Calu3 (cell line): ENCODE results near the gene TRIM65. TPM values are rescaled to one million over a fixed set of nuclear protein-coding genes. Genes with fewer than 3 reads are reported as not detected.
"Not testable (repeated sequence)": the region's sequence is repeated elsewhere in the genome, so short reads cannot be mapped to it uniquely, and the experiment has no call there.

Experiments
- BruUV-seq: library from RNA; stranded (reverse); fragments of 400-500 nt; replicated peaks from 2 replicates; lab custom pipeline; 2021; lab: Mats Ljungman, UMichigan
- CTCF ChIA-PET: fragments of 300-600 bp; sonication (Branson Sonifier 250); formaldehyde crosslinking; loops from one replicate; lab custom pipeline; 2022; ENCODE audit warnings: antibody characterized with exemption; lab: Charles Lee
- DNase-seq: peaks from one replicate; pipeline ENCODE4 v3.0.0; 2022
- H3K27ac Mint-ChIP-seq: one replicate; pipeline ENCODE4 v1.8.0; 2022; ENCODE audit warnings: mixed read lengths; ENCODE audit not compliant: unreplicated experiment
- H3K27me3 Mint-ChIP-seq: one replicate; pipeline ENCODE4 v1.8.0; 2022; ENCODE audit warnings: mixed read lengths; ENCODE audit not compliant: unreplicated experiment
- H3K36me3 Mint-ChIP-seq: one replicate; pipeline ENCODE4 v1.8.0; 2022; ENCODE audit warnings: mild to moderate bottlenecking, moderate library complexity, mixed read lengths; ENCODE audit not compliant: insufficient read depth, unreplicated experiment
- H3K4me1 Mint-ChIP-seq: one replicate; pipeline ENCODE4 v1.8.0; 2022; ENCODE audit warnings: mild to moderate bottlenecking, low read depth, mixed read lengths; ENCODE audit not compliant: unreplicated experiment
- H3K4me3 Mint-ChIP-seq: one replicate; pipeline ENCODE4 v1.8.0; 2022; ENCODE audit warnings: mild to moderate bottlenecking, low read depth, moderate library complexity, mixed read lengths; ENCODE audit not compliant: unreplicated experiment
- H3K9me3 Mint-ChIP-seq: one replicate; pipeline ENCODE4 v1.8.0; 2022; ENCODE audit warnings: low read depth, mixed read lengths; ENCODE audit not compliant: unreplicated experiment
- intact Hi-C: fragments of 100-400 bp; cut with micrococcal nuclease; formaldehyde crosslinking; loops from one replicate; pipeline ENCODE4 v1.10.0; 2022; ENCODE audit not compliant: unreplicated experiment
- total RNA-seq: library from RNA; stranded (reverse); gene quantifications from 2 replicates; pipeline ENCODE4 v1.2.3, GENCODE V29; 2022
- TF ChIP-seq, protein P1 (sequence below): fragments of 200-600 bp; IDR thresholded peaks from one replicate; pipeline ENCODE4 v1.8.0; 2022; ENCODE audit warnings: antibody characterized with exemption; ENCODE audit not compliant: unreplicated experiment

The TRIM65 gene
- total RNA-seq, 1 experiment from 2014 or later = 15.4 TPM

DNA sequence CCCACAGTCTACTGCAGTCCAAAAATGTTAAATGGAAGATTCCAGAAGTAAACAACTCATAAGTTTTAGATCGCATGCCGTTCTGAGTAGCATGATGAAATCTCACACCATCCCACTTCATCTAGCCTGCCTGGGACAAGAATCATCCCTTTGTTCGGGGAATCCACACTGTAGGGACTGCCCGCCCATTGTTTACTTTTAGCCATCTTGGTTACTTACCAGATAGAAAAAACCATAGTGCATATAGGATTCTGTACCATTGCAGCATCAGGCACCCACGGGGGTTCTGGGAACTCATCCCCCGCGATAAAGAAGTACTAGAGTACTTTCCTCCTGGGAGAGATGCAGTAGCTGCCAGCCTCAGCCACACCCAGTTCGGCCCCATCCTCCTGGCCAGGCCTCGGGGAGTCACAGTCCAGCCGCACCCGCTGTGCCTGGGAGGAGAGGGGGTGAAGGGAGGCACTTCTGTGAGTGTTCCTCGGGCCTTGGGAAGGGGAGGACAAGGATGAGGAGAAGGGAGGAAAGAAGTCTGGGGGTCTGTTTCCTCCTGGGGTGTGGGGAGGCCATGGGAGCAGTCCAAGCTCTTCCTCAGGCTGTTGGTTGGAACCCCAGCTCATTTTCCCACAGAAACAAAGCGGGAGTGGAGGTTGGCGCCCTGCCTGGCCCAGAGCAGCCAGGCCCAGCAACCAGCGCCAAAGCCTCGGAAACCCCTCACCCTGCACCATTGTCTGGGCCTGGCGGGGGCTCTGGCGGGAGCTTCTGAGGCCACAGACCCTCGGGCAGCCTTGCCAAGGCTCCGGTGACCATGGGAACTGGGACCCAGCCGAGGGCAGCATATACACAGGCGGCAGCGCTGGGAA is 27.2 kb downstream of the TRIM65 start:
- Mint-ChIP-seq H3K27me3 (no peaks in the 10 kb centered on the region), H3K27ac (peak overlapping the region; percentile 74), H3K36me3 (peaks cover 26% of the 10 kb centered on the region), H3K4me3 (no peak overlapping the region), H3K4me1 (peaks cover 17% of the 10 kb centered on the region), H3K9me3 (no peaks in the 10 kb centered on the region)
- intact Hi-C loops = no loop called here
- CTCF ChIA-PET = interaction anchor here (0.6 kb wide), 1 partner anchor 399 kb away, joined by 4 read pairs; no protein-coding TSS in a partner anchor
- no TSS peak for BruUV-seq
- DNase-seq = peak; percentile 36
- TF ChIP-seq, protein P1, sequence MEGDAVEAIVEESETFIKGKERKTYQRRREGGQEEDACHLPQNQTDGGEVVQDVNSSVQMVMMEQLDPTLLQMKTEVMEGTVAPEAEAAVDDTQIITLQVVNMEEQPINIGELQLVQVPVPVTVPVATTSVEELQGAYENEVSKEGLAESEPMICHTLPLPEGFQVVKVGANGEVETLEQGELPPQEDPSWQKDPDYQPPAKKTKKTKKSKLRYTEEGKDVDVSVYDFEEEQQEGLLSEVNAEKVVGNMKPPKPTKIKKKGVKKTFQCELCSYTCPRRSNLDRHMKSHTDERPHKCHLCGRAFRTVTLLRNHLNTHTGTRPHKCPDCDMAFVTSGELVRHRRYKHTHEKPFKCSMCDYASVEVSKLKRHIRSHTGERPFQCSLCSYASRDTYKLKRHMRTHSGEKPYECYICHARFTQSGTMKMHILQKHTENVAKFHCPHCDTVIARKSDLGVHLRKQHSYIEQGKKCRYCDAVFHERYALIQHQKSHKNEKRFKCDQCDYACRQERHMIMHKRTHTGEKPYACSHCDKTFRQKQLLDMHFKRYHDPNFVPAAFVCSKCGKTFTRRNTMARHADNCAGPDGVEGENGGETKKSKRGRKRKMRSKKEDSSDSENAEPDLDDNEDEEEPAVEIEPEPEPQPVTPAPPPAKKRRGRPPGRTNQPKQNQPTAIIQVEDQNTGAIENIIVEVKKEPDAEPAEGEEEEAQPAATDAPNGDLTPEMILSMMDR = no peak

DNA sequence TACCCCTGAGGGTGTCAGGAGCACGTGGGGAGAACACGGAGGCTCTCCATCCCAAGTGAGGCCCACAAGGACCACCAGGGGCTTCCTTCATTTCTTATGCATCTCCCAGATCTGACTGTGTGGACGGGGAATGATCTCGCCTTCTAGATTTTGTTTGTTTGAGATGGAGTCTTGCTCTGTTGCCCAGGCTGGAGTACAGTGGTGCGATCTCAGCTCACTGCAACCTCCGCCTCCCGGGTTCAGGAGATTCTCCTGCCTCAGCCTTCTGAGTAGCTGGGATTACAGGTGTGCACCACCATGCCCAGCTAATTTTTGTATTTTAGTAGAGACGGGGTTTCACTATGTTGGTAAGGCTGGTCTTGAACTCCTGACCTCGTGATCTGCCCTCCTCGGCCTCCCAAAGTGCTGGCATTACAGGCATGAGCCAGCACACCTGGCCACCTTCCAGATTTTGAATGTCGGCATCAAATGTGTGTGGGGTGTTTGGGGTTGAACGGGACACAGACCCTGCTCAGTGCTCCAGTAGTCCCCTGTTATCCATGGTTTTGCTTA is 27.9 kb downstream of the TRIM65 start:
- H3K4me1 Mint-ChIP-seq = peaks cover 17% of the 10 kb centered on the region
- CTCF ChIA-PET = not testable (repeated sequence)

DNA sequence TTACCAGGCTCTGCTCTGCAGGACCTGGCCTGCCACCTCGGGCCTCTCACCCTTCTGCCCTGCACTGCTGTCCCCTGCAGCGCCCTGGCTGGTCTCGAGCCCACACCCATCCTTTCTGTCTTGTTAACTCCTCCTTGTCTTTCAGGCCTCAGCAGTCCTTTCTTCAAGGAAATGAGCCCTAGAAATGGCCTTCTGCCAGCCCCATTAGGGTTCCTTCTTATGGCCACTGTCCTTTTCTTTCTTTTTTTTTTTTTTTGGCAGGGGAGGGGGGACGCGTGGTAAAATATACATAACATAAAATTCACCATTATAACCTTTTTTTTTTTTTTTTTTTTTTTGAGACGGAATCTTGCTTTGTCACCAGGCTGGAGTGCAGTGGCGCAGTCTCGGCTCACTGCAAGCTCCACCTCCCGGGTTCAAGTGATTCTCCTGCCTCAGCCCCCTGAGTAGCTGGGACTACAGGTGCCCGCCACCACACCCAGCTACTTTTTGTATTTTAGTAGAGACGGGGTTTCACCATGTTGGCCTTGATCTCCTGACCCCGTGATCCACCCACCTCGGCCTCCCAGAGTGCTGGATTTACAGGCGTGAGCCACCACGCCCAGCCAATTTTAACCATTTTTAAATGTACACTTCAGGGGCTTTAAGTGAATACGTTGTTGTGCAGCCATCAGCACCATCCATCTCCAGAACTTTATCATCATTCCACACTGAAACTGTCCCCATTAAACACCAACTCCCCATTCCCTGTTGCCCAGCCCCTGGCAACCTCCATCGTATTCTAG is 31.2 kb downstream of the TRIM65 start:
- peaks cover 14% of the 10 kb centered on the region for H3K4me1 Mint-ChIP-seq
- BruUV-seq, H3K9me3 Mint-ChIP-seq, CTCF ChIA-PET, H3K27me3 Mint-ChIP-seq, H3K27ac Mint-ChIP-seq, DNase-seq, intact Hi-C loops, H3K4me3 Mint-ChIP-seq, H3K36me3 Mint-ChIP-seq: not testable (repeated sequence)

More for the DNA sequence above, 27.9 kb downstream of the TRIM65 start:
- H3K27me3 Mint-ChIP-seq, H3K9me3 Mint-ChIP-seq, DNase-seq, intact Hi-C loops, H3K4me3 Mint-ChIP-seq, BruUV-seq: not testable (repeated sequence)
- H3K36me3 Mint-ChIP-seq = peaks cover 19% of the 10 kb centered on the region
- peak overlapping the region; percentile 74 for H3K27ac Mint-ChIP-seq

DNA sequence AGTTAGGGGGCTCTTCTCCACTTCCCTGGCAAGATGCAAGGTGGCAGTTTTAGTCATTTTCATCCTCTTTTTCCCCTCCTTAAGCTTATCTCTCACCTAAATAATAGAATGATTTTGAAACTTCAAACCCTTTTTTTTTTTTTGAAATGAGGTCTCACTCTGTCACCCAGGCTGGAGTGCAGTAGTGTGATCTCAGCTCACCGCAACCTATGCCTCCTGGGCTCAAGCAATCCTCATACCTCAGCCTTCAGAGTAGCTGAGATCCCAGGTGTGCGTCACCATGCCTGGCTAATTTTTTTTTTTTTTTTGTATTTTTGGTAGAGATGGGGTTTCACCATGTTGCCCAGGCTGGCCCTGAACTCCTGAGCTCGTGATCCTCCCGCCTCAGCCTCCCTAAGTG is 31.9 kb downstream of the TRIM65 start:
- H3K27me3 Mint-ChIP-seq, DNase-seq, H3K4me3 Mint-ChIP-seq, H3K9me3 Mint-ChIP-seq, intact Hi-C loops, BruUV-seq, CTCF ChIA-PET, H3K27ac Mint-ChIP-seq, H3K36me3 Mint-ChIP-seq: not testable (repeated sequence)
- H3K4me1 Mint-ChIP-seq = peaks cover 12% of the 10 kb centered on the region

DNA sequence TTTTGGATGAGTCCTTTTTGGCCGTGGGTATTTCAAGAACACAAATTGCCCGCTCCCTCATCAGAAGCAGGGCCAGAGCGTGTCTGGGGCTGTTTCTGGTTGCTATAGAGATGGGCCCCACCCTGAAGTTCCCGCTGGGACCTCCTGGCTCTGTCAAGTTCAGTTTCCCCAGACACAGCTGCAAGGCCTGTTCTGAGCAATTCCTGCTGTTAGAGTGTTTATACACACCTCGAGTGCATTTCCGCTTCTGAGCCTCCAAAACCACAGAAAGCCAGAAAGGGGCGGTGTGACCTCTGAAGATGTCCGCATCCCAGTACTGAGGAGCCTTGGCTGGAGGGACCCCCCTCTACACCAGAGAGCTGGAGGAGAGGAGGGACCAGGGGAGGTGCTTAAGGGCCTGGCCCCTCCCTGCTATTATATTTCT is 32.3 kb downstream of the TRIM65 start:
- no TSS peak for BruUV-seq
- no peaks in the 10 kb centered on the region for H3K9me3 Mint-ChIP-seq
- DNase-seq = no peak
- H3K27ac Mint-ChIP-seq = no peak overlapping the region
- CTCF ChIA-PET = no interaction called here
- TF ChIP-seq, protein P1 = no peak
- peaks cover 4% of the 10 kb centered on the region for H3K36me3 Mint-ChIP-seq
- H3K4me1 Mint-ChIP-seq = peaks cover 8% of the 10 kb centered on the region
- no peak overlapping the region for H3K4me3 Mint-ChIP-seq
- intact Hi-C loops = no loop called here
- no peaks in the 10 kb centered on the region for H3K27me3 Mint-ChIP-seq
